ENCODE results near the gene TMC5.
"Not testable (repeated sequence)": the region's sequence is repeated elsewhere in the genome, so short reads cannot be mapped to it uniquely, and the experiment has no call there.

The TMC5 gene

GRCh38 chr16:19400711-19401110, 17.0 kb upstream of the TMC5 start:
- DNase-seq: no peak

DNA sequence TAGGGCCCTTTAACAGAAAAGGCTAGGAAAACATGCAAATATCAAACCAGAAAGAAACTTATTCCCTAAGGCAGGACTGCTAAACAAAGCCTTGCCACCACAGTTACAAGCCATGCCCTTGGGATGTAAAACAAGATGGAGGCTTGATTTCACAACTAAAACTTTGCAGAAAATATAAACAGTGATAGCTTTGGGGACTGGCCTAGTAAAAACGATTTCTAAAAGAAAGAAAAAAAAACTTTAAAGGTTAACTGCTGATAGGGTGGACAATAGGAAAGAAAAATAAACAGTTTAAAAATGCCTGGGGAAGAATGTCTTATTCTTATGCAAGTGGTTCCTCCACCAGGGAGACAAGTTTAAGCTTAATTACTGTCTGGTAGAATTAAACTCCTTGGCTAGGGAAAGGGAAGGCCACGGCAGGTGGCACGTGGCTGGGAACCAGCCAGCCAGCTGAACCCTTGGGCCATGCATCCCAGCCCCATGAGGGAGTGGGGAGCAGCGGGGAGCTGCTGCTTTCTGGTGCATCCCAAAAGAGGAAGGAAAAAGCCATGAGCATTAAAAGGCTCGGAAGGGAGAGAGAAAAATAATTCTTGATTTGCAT, 10.7 kb upstream of the TMC5 start:
- no peak for DNase-seq

GRCh38 chr16:19410435-19411171, 7.1 kb upstream of the TMC5 start:
- peak; percentile 55 for DNase-seq

DNA sequence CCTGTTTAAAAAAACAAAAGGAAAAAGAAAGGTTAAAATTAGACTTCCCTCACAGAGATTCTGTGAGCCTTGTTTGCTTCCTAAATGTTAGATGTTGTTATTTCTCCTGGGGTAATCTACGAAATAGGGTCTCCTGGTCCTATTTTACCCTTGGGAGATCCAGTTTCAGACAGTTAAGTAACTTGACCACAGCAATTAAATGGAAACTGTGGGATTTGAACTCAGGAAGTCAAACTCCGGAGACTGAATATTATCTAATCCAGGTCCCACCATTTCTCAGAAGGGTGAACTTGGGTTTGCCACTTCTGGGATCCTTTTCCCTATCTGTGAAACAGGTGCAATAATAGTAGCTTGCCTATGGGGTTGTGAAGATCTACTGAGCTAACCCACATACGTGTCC, 6.4 kb upstream of the TMC5 start:
- no peak for DNase-seq

DNA sequence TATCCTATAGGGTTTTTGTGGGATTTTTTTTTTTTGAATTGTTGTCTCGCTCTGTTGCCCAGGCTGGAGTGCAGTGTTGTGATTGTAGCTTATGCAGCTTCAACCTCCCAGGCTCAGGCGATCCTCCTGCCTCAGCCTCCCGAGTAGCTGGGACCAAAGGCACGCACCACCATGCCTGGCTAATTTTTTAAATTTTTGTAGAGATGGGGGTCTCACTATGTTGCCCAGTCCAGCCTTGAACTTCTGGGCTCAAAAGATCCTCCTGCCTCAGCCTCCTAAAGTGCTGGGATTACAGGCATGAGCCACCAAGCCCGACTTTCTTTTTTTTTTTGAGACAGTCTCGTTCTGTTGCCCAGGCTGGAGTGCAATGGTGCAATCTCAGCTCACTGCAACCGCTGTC, 5.6 kb upstream of the TMC5 start:
- not testable (repeated sequence) for DNase-seq

GRCh38 chr16:19415461-19415860, 2.2 kb upstream of the TMC5 start:
- DNase-seq: no peak

GRCh38 chr16:19415918-19416317, 1.8 kb upstream of the TMC5 start:
- no peak for DNase-seq

DNA sequence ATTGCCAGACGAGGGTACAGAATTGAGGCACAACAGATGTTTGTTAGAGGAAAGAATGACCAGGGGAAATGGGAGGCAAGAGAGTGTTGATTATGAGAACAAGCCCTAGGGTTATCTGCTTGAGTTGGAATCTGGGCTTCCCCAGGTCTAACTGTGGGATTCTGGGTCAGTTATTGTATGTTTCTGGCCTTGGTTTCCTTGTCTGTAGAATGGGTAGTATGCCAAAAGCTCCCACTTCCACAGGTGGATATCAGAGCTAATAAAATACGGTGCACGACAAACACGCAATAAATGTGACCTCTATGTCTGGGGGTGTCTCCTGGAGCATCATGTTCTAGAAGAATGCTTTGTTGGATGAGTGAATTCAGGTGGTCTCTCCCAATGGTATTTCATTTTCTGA, 517 bp downstream of the TMC5 start:
- DNase-seq: no peak

DNA sequence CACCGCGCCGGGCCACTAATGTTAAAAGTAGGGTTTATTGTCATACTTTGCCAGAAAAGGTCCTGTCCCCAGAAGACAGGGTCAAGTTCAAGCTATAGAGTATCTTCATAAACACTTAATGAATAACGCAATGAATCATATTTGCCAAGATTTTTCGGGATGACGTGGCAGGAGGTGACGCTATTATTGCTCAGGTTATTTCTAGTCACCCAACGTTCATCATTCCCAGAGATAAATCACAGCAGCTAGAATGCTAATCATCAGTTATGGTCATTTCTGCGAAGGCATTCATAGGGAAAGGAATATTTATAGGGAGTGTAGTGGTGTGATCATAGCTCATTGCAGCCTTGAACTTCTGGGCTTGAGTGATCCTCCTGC, 2.0 kb downstream of the TMC5 start:
- DNase-seq: no peak

DNA sequence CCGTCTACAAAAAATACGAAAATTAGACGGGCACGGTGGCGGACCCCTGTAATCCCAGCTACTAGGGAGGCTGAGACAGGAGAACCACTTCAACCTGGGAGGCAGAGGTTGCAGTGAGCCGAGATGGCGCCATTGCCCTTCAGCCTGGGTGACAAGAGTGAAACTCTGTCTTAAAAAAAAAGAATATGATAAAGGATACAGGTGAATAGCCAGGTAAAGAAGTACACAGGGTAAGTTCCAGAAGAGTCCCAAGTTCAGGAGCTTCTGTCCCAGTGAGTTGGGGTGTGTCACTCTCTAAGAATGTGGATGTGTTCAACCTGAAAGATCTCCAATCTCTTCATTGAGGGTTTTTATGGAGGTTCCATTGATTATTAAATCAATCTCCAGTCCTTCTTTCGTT, 6.8 kb downstream of the TMC5 start:
- no peak for DNase-seq

GRCh38 chr16:19430345-19430744, 12.7 kb downstream of the TMC5 start:
- no peak for DNase-seq

DNA sequence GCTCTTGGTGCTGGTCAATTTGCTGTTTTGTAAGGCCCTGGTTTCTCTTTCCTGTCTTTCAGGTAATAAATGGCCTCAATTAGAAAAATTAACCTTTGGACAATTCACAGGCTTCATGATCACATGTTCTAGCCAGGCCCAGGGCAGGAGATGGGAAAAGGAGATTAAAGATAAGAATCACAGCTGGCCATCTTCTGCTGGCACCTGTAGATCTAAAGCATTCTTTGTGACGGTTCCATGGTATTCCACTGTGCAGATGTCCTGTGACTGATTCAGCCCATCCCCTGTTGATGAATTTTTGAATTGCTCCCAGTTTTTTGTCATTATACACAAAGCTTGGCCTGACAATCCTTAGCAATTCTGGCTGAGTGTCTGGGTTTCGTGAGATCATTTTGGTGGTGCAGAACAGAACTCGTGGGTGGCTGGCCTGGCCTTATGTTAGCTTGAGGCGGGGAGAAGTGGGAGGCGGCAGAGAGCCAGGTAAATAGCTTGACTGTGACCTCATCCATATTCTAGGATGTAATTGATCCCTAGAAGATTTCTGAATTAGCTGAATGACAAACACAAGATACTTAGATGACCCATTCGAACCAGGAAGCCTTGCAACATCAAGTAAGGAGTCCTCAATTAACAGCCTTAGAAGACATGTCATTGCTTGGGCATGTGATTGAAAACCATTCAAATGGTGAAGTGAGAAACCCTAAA, 14.1 kb downstream of the TMC5 start:
- no peak for DNase-seq

- no peak for DNase-seq
These were observed 14.7 kb downstream of the TMC5 start for GRCh38 chr16:19432429-19432828.

DNA sequence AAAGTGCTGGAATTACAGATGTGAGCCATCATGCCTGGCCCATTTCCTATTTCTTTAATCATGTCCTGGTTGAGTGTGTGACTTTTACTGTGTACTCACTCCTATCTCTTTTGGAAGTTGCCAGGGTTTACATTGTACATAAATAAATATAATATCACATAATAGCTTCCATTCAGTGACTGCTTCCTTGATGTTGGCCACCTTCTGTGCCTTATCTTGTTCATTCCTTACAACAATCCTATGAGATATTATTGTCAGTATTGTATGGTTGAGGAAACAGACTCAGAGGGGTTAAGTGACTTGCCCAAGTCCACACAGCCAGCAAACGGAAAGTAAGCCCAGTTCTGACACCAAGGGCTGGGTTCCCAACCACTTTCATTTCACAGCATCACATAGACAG, 16.9 kb downstream of the TMC5 start:
- DNase-seq: no peak

- DNase-seq: no peak
These were observed 18.9 kb downstream of the TMC5 start for GRCh38 chr16:19436540-19436939.

DNA sequence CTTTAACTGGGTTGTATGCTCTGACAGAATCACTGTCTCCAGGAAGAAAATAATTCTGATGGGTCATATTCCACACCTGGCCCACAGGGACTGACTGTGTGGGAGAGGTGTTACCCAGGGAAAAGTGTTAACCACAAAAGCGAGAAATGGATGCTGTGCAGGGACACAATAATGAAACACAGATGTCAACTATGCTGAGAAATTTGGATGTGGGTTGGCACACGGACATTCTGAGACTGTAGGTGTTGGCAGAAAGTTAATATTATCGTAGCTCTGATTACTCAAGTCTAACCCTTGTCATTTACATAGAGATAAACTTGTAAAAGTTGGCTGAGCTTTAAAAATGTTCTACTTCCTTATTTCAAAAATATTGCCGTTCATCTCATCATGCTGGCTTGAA, 19.6 kb downstream of the TMC5 start:
- no peak for DNase-seq

GRCh38 chr16:19438739-19439138, 21.1 kb downstream of the TMC5 start:
- no peak for DNase-seq

DNA sequence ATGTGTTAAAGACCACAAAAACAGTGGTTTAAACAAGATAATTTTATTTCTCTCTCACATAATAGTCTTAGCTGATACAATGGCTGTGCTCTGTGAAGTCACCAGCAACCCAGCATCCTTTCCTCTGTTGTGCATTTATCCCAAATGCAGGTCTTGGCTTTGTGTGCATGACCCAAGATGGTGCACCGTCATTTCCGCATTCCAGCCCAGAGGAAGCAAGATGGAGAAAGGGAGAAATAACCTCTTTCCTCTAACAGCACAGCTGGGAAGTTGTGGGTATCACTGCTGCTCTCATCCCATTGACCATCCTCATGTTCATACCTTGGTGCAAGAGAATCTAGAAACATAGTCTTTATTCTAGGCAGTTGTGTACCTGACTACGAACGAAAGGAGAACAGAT, 21.8 kb downstream of the TMC5 start:
- no peak for DNase-seq

GRCh38 chr16:19443659-19444058, 26.0 kb downstream of the TMC5 start:
- DNase-seq: no peak

GRCh38 chr16:19446300-19446846, 28.7 kb downstream of the TMC5 start:
- DNase-seq: no peak

DNA sequence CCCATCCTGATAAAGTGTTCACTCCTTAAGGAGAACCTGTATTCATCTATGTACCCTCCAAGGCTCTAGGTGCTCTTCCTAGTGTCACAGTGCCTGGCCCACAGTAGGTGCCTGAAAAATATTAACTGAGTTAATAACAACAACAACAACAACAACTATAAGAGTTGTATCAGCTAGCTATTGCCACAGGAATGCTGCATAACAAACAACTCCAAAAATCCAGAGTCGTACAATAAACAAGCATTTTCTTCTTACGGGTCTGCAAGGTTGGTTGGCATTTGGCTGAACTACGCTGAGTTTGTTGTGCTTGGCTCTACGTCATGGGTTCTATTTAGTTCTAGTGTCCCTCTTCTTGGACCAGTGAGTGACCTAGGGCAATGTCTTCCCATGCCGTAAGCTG, 29.2 kb downstream of the TMC5 start:
- no peak for DNase-seq

DNA sequence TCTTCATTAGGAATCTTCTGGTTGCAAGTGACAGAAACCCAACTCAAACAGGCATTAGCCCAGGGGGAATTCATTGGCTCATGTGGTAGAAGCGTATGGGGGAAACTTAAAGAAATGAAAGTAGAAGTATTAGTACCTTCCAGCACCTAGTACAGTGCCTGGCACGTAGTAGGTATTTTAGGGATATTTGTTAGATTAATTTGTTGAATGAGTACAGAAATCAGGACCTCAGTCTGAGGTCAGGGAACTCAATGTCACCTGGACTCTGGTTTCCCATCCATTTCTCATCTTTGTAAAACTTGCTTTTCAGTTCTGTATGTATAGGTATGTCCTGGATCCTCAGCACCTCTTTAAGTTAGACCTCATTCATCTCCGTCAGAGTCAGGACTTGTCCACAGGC, 32.5 kb downstream of the TMC5 start:
- no peak for DNase-seq

DNA sequence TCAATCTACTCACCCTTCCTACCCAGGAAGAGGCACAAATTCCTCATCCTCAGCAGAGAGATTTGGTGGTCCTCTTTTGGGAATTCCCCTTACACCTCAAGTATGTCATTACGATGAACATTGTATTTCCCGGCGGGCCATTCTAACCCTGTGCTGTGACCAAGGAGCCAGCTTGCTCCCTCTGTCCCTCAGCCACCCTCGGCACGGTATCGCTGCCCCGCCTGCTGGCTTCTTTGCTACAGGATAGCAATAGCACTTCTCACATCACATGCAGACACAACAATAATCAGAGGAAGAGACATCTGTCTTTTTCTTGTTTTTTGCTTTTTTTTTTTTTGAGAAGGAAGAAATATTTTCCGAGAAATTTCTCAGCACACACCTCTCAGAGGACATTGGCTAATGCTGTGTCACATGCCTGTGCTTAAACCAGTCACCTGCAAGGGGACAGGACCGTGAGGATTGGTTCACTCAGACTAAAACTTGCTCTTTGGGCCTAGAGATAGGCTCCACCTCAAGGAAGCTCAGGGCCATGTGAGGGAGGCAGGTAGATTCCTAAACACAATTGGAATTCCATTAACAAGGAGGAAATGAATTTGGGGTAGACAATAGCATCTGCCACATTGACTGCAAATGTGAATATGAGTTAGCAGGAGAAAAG, 41.2 kb downstream of the TMC5 start:
- DNase-seq: no peak

GRCh38 chr16:19460397-19460796, 42.7 kb downstream of the TMC5 start:
- DNase-seq: no peak
